Stimulated activated CD8-positive, alpha-beta memory T cell treated with anti-CD3 and anti-CD28 coated beads, Interleukin-4, amount 100 ng/mL, for 48 hours (primary cell): Measurements from ENCODE around the gene C20orf173.
A peak's percentile ranks its signal among the peaks of the same experiment; 100 is the strongest.
"Not testable (repeated sequence)": the region's sequence is repeated elsewhere in the genome, so short reads cannot be mapped to it uniquely, and the experiment has no call there.

Experiments used
- DNase-seq: peaks from one replicate; pipeline ENCODE4 v3.0.0-alpha.2; 2020

The C20orf173 gene

GRCh38 chr20:35544941-35545340 lies 15.5 kb upstream of the C20orf173 start:
- DNase-seq = not testable (repeated sequence)

GRCh38 chr20:35544436-35544835 lies 15.0 kb upstream of the C20orf173 start:
- DNase-seq = no peak

- no peak for DNase-seq
Observed at GRCh38 chr20:35542990-35543389, 13.5 kb upstream of the C20orf173 start.

GRCh38 chr20:35541783-35542662 lies 12.6 kb upstream of the C20orf173 start, which contains the start of gene ERGIC3:
ERGIC3 (plus strand) TSS chr20:35542078; CDS start chr20:35542098, 20 bp downstream.
- peak; percentile 99 for DNase-seq

GRCh38 chr20:35541118-35541782 lies 11.8 kb upstream of the C20orf173 start:
- DNase-seq = no peak

- peak; percentile 30 for DNase-seq
Observed at GRCh38 chr20:35539756-35540212, 10.3 kb upstream of the C20orf173 start.

- DNase-seq = no peak
Observed at GRCh38 chr20:35527122-35527769, 2.2 kb downstream of the C20orf173 start.

- DNase-seq = no peak
Observed at GRCh38 chr20:35525639-35526038, 3.8 kb downstream of the C20orf173 start.

- DNase-seq = peak; percentile 55
Observed at GRCh38 chr20:35523298-35523888, 6.1 kb downstream of the C20orf173 start.

- no peak for DNase-seq
Observed at GRCh38 chr20:35518955-35519354, 10.5 kb downstream of the C20orf173 start.

- not testable (repeated sequence) for DNase-seq
Observed at GRCh38 chr20:35517767-35518166, 11.7 kb downstream of the C20orf173 start.

- DNase-seq = no peak
Observed at GRCh38 chr20:35517125-35517524, 12.3 kb downstream of the C20orf173 start.

GRCh38 chr20:35515949-35516645 lies 13.4 kb downstream of the C20orf173 start:
- DNase-seq = no peak

- DNase-seq = no peak
Observed at GRCh38 chr20:35515341-35515740, 14.1 kb downstream of the C20orf173 start.

GRCh38 chr20:35514371-35514932 lies 15.0 kb downstream of the C20orf173 start:
- no peak for DNase-seq

- no peak for DNase-seq
Observed at GRCh38 chr20:35511814-35512420, 17.5 kb downstream of the C20orf173 start.

- no peak for DNase-seq
Observed at GRCh38 chr20:35510951-35511735, 18.3 kb downstream of the C20orf173 start.

- no peak for DNase-seq
Observed at GRCh38 chr20:35508493-35509218, 20.8 kb downstream of the C20orf173 start.

- no peak for DNase-seq
Observed at GRCh38 chr20:35506872-35507638, 22.4 kb downstream of the C20orf173 start.
